ENCODE measurements around the gene DDX54.

DNA sequence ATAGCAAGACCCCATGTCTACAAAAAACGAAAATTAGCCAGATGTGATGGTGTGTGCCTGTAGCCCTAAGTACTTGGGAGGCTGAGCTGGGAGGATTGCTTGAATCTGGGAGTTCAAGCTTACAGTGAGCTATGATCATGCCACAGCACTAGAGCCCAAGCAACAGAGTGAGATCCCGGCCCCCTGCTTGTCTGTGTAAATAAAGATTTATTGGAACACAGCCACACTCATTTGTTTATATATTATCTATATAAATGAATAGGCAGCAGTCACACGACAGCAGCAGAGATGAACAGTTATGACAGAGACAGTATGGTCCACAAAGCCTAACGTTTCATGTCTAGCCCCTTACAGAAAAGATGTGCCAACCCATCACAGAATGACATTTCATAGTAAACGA is 14.8 kb downstream of the DDX54 start:
- TF ChIP-seq, protein P1, sequence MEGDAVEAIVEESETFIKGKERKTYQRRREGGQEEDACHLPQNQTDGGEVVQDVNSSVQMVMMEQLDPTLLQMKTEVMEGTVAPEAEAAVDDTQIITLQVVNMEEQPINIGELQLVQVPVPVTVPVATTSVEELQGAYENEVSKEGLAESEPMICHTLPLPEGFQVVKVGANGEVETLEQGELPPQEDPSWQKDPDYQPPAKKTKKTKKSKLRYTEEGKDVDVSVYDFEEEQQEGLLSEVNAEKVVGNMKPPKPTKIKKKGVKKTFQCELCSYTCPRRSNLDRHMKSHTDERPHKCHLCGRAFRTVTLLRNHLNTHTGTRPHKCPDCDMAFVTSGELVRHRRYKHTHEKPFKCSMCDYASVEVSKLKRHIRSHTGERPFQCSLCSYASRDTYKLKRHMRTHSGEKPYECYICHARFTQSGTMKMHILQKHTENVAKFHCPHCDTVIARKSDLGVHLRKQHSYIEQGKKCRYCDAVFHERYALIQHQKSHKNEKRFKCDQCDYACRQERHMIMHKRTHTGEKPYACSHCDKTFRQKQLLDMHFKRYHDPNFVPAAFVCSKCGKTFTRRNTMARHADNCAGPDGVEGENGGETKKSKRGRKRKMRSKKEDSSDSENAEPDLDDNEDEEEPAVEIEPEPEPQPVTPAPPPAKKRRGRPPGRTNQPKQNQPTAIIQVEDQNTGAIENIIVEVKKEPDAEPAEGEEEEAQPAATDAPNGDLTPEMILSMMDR (IDR thresholded peaks at IDR 0.05) = no peak
- no peak for TF ChIP-seq POLR2A (IDR thresholded peaks at IDR 0.05)
- no peak for TF ChIP-seq EP300 (IDR thresholded peaks at IDR 0.05)
- no peak for TF ChIP-seq POLR2AphosphoS5 (IDR thresholded peaks at IDR 0.05)

Data from suprapubic skin (tissue), 4 donors.